CD4-positive, alpha-beta T cell treated with Interleukin-15 for 4 hours (primary cell): ENCODE results near the gene APOBEC3C.
A peak's percentile ranks its signal among the peaks of the same experiment; 100 is the strongest.
"Not testable (repeated sequence)": the region's sequence is repeated elsewhere in the genome, so short reads cannot be mapped to it uniquely, and the experiment has no call there.

Source experiments
- DNase-seq: peaks from one replicate; pipeline ENCODE4 v3.0.0-alpha.2; 2020; ENCODE audit warnings: low spot score

Gene APOBEC3C

GRCh38 chr22:39013942-39014722, at the start of gene APOBEC3C:
Gene APOBEC3C (plus strand): TSS chr22:39014257. CDS start chr22:39014363, 106 bp downstream.
- peak; percentile 91 for DNase-seq

- no peak for DNase-seq
These were observed 49.8 kb upstream of the APOBEC3C start for GRCh38 chr22:38964306-38964705.

GRCh38 chr22:38964989-38965388, 49.1 kb upstream of the APOBEC3C start:
- no peak for DNase-seq

- DNase-seq, result no peak
These were observed 48.3 kb upstream of the APOBEC3C start for GRCh38 chr22:38965614-38966379.

- no peak for DNase-seq
These were observed 47.7 kb upstream of the APOBEC3C start for GRCh38 chr22:38966380-38966702.

GRCh38 chr22:38966942-38967341, 47.1 kb upstream of the APOBEC3C start:
- DNase-seq, result no peak

- DNase-seq, result no peak
These were observed 46.3 kb upstream of the APOBEC3C start for GRCh38 chr22:38967451-38968450.

GRCh38 chr22:38968801-38969200, 45.3 kb upstream of the APOBEC3C start:
- no peak for DNase-seq

GRCh38 chr22:38970551-38970950, 43.5 kb upstream of the APOBEC3C start:
- DNase-seq, result no peak

- no peak for DNase-seq
These were observed 42.9 kb upstream of the APOBEC3C start for GRCh38 chr22:38971202-38971601.

GRCh38 chr22:38971791-38972190, 42.3 kb upstream of the APOBEC3C start:
- no peak for DNase-seq

- DNase-seq, result no peak
These were observed 41.5 kb upstream of the APOBEC3C start for GRCh38 chr22:38972558-38972957.

GRCh38 chr22:38973289-38974169, 40.5 kb upstream of the APOBEC3C start:
- peak; percentile 65 for DNase-seq

- DNase-seq, result no peak
These were observed 39.8 kb upstream of the APOBEC3C start for GRCh38 chr22:38974170-38974825.

GRCh38 chr22:38974826-38975175, 39.3 kb upstream of the APOBEC3C start:
- DNase-seq, result no peak

- DNase-seq, result not testable (repeated sequence)
These were observed 36.8 kb upstream of the APOBEC3C start for GRCh38 chr22:38977289-38977688.

GRCh38 chr22:38980587-38980986, 33.5 kb upstream of the APOBEC3C start:
- DNase-seq, result not testable (repeated sequence)

- DNase-seq, result no peak
These were observed 32.8 kb upstream of the APOBEC3C start for GRCh38 chr22:38981005-38981991.
